GM19452 (cell line): ENCODE measurements around the gene RTN1.

Source experiments
- ATAC-seq: cut with Tn5 transposase; IDR thresholded peaks from one replicate; pipeline ENCODE4 v1.9.1; 2021; ENCODE audit not compliant: unreplicated experiment

RTN1 gene

GRCh38 chr14:59803052-59803540 is 67.5 kb downstream of the RTN1 start:
- ATAC-seq = no peak

GRCh38 chr14:59788176-59788575 is 82.4 kb downstream of the RTN1 start:
- ATAC-seq = no peak

- no peak for ATAC-seq
Observed at GRCh38 chr14:59787045-59787674, 83.4 kb downstream of the RTN1 start.

- ATAC-seq = no peak
Observed at GRCh38 chr14:59785629-59786028, 84.9 kb downstream of the RTN1 start.

- ATAC-seq = no peak
Observed at GRCh38 chr14:59782760-59783159, 87.8 kb downstream of the RTN1 start.

- ATAC-seq = no peak
Observed at GRCh38 chr14:59777006-59777579, 93.5 kb downstream of the RTN1 start.

- no peak for ATAC-seq
Observed at GRCh38 chr14:59776468-59776867, 94.1 kb downstream of the RTN1 start.

- ATAC-seq = no peak
Observed at GRCh38 chr14:59772233-59772632, 98.3 kb downstream of the RTN1 start.

GRCh38 chr14:59771577-59771976 is 99.0 kb downstream of the RTN1 start:
- ATAC-seq = no peak

GRCh38 chr14:59769586-59769985 is 101.0 kb downstream of the RTN1 start:
- no peak for ATAC-seq

GRCh38 chr14:59768855-59769375 is 101.7 kb downstream of the RTN1 start:
- no peak for ATAC-seq

GRCh38 chr14:59761851-59762250 is 108.7 kb downstream of the RTN1 start:
- no peak for ATAC-seq

GRCh38 chr14:59755409-59756135 is 115.0 kb downstream of the RTN1 start:
- ATAC-seq = no peak

GRCh38 chr14:59754256-59754655 is 116.3 kb downstream of the RTN1 start:
- ATAC-seq = no peak

- ATAC-seq = no peak
Observed at GRCh38 chr14:59753512-59753911, 117.1 kb downstream of the RTN1 start.

- no peak for ATAC-seq
Observed at GRCh38 chr14:59751578-59751977, 119.0 kb downstream of the RTN1 start.

- ATAC-seq = no peak
Observed at GRCh38 chr14:59739794-59740193, 130.8 kb downstream of the RTN1 start.

- no peak for ATAC-seq
Observed at GRCh38 chr14:59728304-59728703, 142.3 kb downstream of the RTN1 start.

GRCh38 chr14:59727073-59727661 is 143.4 kb downstream of the RTN1 start:
- ATAC-seq = no peak

- no peak for ATAC-seq
Observed at GRCh38 chr14:59711080-59711479, 159.5 kb downstream of the RTN1 start.

- ATAC-seq = no peak
Observed at GRCh38 chr14:59707778-59708561, 162.6 kb downstream of the RTN1 start.
